Activated T-cell treated with anti-CD3 and anti-CD28 coated beads, Interleukin-2, amount 50 U/mL, for 72 hours (primary cell): ENCODE data around the gene UBE3D. TPM values are rescaled to one million over a fixed set of nuclear protein-coding genes. Genes with fewer than 3 reads are reported as not detected.

Experiments
- ATAC-seq, 2 donors: fragments of 150-1000 bp; cut with Tn5 transposase; replicated peaks in 1 of 2; 2 replicates each; pipeline ENCODE4 v1.10.0; 2021; ENCODE audit warnings: moderate library complexity in 2 of 2, mild to moderate bottlenecking in 1 of 2
- DNase-seq, 2 donors: peaks; one replicate each; pipeline ENCODE4 v3.0.0; 2021 to 2022; ENCODE audit warnings: mixed read lengths in 1 of 2
- H3K27ac Mint-ChIP-seq: one replicate; pipeline ENCODE4 v1.8.0; 2022; ENCODE audit warnings: mild to moderate bottlenecking, moderate library complexity, mixed read lengths
- H3K27me3 Mint-ChIP-seq: one replicate; pipeline ENCODE4 v1.8.0; 2022; ENCODE audit warnings: low read depth, mixed read lengths
- H3K36me3 Mint-ChIP-seq, 2 donors: one replicate each; pipeline ENCODE4 v1.8.0; 2022; ENCODE audit warnings: mixed read lengths in 2 of 2, mild to moderate bottlenecking in 1 of 2; ENCODE audit not compliant: insufficient read depth in 2 of 2
- H3K4me1 Mint-ChIP-seq: one replicate; pipeline ENCODE4 v1.8.0; 2022; ENCODE audit warnings: low read depth, mixed read lengths
- H3K4me3 Mint-ChIP-seq, 2 donors: one replicate each; pipeline ENCODE4 v1.8.0; 2022; ENCODE audit warnings: mild to moderate bottlenecking in 2 of 2, mixed read lengths in 2 of 2, moderate library complexity in 2 of 2
- H3K9me3 Mint-ChIP-seq, 2 donors: one replicate each; pipeline ENCODE4 v1.8.0; 2022; ENCODE audit warnings: mixed read lengths in 2 of 2
- total RNA-seq, 2 donors: library from RNA; stranded (reverse); gene quantifications; one replicate each; pipeline ENCODE4 v1.2.3, GENCODE V29; 2022

The UBE3D gene
- total RNA-seq, 2 donors from 2014 or later: 5.3 to 6.6 TPM

GRCh38 chr6:83071707-83072106 is 6.1 kb upstream of the UBE3D start:
- Mint-ChIP-seq H3K27ac (no peak overlapping the region), H3K27me3 (no peaks in the 10 kb centered on the region), H3K36me3 (peaks cover 3 to 4% of the 10 kb centered on the region in 2 donors), H3K9me3 (no peaks in the 10 kb centered on the region), H3K4me1 (peaks cover 27% of the 10 kb centered on the region), H3K4me3 (no peak overlapping the region)
- ATAC-seq: no peak
- DNase-seq: no peak

GRCh38 chr6:83071023-83071422 is 5.4 kb upstream of the UBE3D start:
- Mint-ChIP-seq H3K4me1 (peaks cover 31% of the 10 kb centered on the region), H3K9me3 (no peaks in the 10 kb centered on the region), H3K27me3 (no peaks in the 10 kb centered on the region), H3K4me3 (no peak overlapping the region), H3K36me3 (peaks cover 1 to 3% of the 10 kb centered on the region in 2 donors), H3K27ac (no peak overlapping the region)
- ATAC-seq: no peak
- no peak for DNase-seq

GRCh38 chr6:83069633-83070032 is 4.0 kb upstream of the UBE3D start:
- H3K9me3 Mint-ChIP-seq: no peaks in the 10 kb centered on the region
- DNase-seq (no peak), ATAC-seq (no peak)
- H3K27ac Mint-ChIP-seq: peak overlapping the region; percentile 57
- no peaks in the 10 kb centered on the region for H3K27me3 Mint-ChIP-seq
- H3K36me3 Mint-ChIP-seq: no peaks in the 10 kb centered on the region
- H3K4me1 Mint-ChIP-seq: peaks cover 37% of the 10 kb centered on the region
- no peak overlapping the region for H3K4me3 Mint-ChIP-seq

GRCh38 chr6:83068616-83069015 is 3.0 kb upstream of the UBE3D start:
- Mint-ChIP-seq H3K4me3 (peak overlapping the region; percentile 92), H3K4me1 (peaks cover 47% of the 10 kb centered on the region)

GRCh38 chr6:83067448-83068439 is 2.1 kb upstream of the UBE3D start, which contains the start of gene DOP1A:
Gene DOP1A (plus strand): TSS chr6:83067671. CDS start chr6:83096978, 29,307 bp downstream.
- ATAC-seq (peak; percentile 86 to 88), DNase-seq (peak; percentile 97 to 98)
- Mint-ChIP-seq H3K27me3 (no peaks in the 10 kb centered on the region), H3K4me1 (peaks cover 53% of the 10 kb centered on the region), H3K27ac (peak within 1 kb of the TSS; percentile 87), H3K9me3 (no peaks in the 10 kb centered on the region), H3K4me3 (peak within 1 kb of the TSS; percentile 92), H3K36me3 (no peaks in the 10 kb centered on the region)

More at GRCh38 chr6:83068616-83069015, 3.0 kb upstream of the UBE3D start:
- ATAC-seq: no peak
- no peaks in the 10 kb centered on the region for H3K36me3 Mint-ChIP-seq
- no peaks in the 10 kb centered on the region for H3K9me3 Mint-ChIP-seq
- H3K27ac Mint-ChIP-seq: peak overlapping the region; percentile 87
- no peak for DNase-seq
- no peaks in the 10 kb centered on the region for H3K27me3 Mint-ChIP-seq

- Mint-ChIP-seq H3K4me1 (peaks cover 33% of the 10 kb centered on the region), H3K27me3 (no peaks in the 10 kb centered on the region), H3K9me3 (no peaks in the 10 kb centered on the region), H3K27ac (no peak overlapping the region), H3K36me3 (peaks cover 0 to 2% of the 10 kb centered on the region in 2 donors), H3K4me3 (no peak overlapping the region)
- DNase-seq: no peak
- ATAC-seq: no peak
Measured at GRCh38 chr6:83062225-83062624, 3.4 kb downstream of the UBE3D start.

GRCh38 chr6:83061190-83061589 is 4.5 kb downstream of the UBE3D start:
- Mint-ChIP-seq H3K9me3 (no peaks in the 10 kb centered on the region), H3K4me3 (no peak overlapping the region), H3K36me3 (peaks cover 2 to 6% of the 10 kb centered on the region in 2 donors), H3K4me1 (peaks cover 29% of the 10 kb centered on the region), H3K27ac (no peak overlapping the region), H3K27me3 (no peaks in the 10 kb centered on the region)
- DNase-seq (no peak), ATAC-seq (no peak)

- no peak for ATAC-seq
- Mint-ChIP-seq H3K27me3 (no peaks in the 10 kb centered on the region), H3K4me3 (no peak overlapping the region), H3K9me3 (no peaks in the 10 kb centered on the region), H3K27ac (no peak overlapping the region), H3K4me1 (peaks cover 5% of the 10 kb centered on the region), H3K36me3 (peaks cover 2 to 6% of the 10 kb centered on the region in 2 donors)
- DNase-seq: peak; percentile 7 to 17
Measured at GRCh38 chr6:83057705-83058321, 7.8 kb downstream of the UBE3D start.

- Mint-ChIP-seq H3K4me1 (peaks cover under 1% of the 10 kb centered on the region), H3K4me3 (no peak overlapping the region), H3K36me3 (peaks cover 2 to 8% of the 10 kb centered on the region in 2 donors), H3K27ac (no peak overlapping the region), H3K27me3 (no peaks in the 10 kb centered on the region), H3K9me3 (no peaks in the 10 kb centered on the region)
- ATAC-seq: peak in 1 of 2 donors; percentile 37
- DNase-seq: peak; percentile 24 to 38
Measured at GRCh38 chr6:83055366-83055964, 10.2 kb downstream of the UBE3D start.

GRCh38 chr6:83053678-83054077 is 12.0 kb downstream of the UBE3D start:
- Mint-ChIP-seq H3K4me3 (no peak overlapping the region), H3K9me3 (no peaks in the 10 kb centered on the region), H3K36me3 (peaks cover 0 to 8% of the 10 kb centered on the region in 2 donors), H3K27ac (no peak overlapping the region), H3K27me3 (no peaks in the 10 kb centered on the region), H3K4me1 (no peaks in the 10 kb centered on the region)
- ATAC-seq: no peak
- no peak for DNase-seq

GRCh38 chr6:83051377-83052172 is 14.1 kb downstream of the UBE3D start:
- H3K27ac Mint-ChIP-seq: no peak overlapping the region
- no peaks in the 10 kb centered on the region for H3K27me3 Mint-ChIP-seq
- no peak for DNase-seq
- H3K4me1 Mint-ChIP-seq: no peaks in the 10 kb centered on the region
- peaks cover 0 to 7% of the 10 kb centered on the region in 2 donors for H3K36me3 Mint-ChIP-seq
- ATAC-seq: no peak
- no peak overlapping the region for H3K4me3 Mint-ChIP-seq
- H3K9me3 Mint-ChIP-seq: no peaks in the 10 kb centered on the region

GRCh38 chr6:83047065-83047754 is 18.4 kb downstream of the UBE3D start:
- Mint-ChIP-seq H3K9me3 (no peaks in the 10 kb centered on the region), H3K4me3 (no peak overlapping the region), H3K36me3 (peaks cover 0 to 1% of the 10 kb centered on the region in 2 donors), H3K27me3 (no peaks in the 10 kb centered on the region), H3K4me1 (no peaks in the 10 kb centered on the region), H3K27ac (no peak overlapping the region)
- DNase-seq (no peak), ATAC-seq (no peak)
